Fibroblast of mammary gland (primary cell): Measurements from ENCODE around the gene CDKL1.

Experiments
- DNase-seq: peaks from one replicate; pipeline ENCODE4 v3.0.0-alpha.2; 2010; ENCODE audit warnings: low read depth
- H3K4me3 ChIP-seq: 2 replicates; pipeline ENCODE4 v1.5.1; 2011; ENCODE audit warnings: low read depth, mild to moderate bottlenecking, low read length, moderate library complexity; ENCODE audit not compliant: control insufficient read depth
- CTCF ChIP-seq: conservative IDR thresholded peaks from 2 replicates; pipeline ENCODE4 v1.5.1; 2011; ENCODE audit warnings: low read depth, low read length, inconsistent platforms; ENCODE audit not compliant: control insufficient read depth, insufficient read depth

CDKL1 gene

DNA sequence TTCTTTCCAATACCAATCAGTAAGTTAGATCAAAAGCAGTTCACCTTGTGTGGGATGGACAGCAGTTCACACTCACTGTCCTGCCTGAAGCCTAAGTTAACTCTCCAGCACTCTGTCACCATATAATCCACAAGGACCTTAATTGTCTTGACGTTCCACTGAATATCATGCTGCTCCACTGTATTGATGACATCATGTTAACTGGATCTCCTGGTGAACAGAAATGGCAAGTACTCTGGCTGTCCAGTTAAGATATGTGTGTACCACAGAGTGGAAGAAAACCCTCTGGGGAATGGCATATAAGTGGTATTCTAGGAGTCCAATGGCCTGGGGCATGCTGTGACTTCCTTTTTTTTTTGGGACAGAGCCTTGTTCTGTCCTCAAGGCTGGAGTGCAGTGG lies 16.2 kb downstream of the CDKL1 start:
- DNase-seq: no peak
- H3K4me3 ChIP-seq: no peak overlapping the region
- no peak for TF ChIP-seq CTCF

DNA sequence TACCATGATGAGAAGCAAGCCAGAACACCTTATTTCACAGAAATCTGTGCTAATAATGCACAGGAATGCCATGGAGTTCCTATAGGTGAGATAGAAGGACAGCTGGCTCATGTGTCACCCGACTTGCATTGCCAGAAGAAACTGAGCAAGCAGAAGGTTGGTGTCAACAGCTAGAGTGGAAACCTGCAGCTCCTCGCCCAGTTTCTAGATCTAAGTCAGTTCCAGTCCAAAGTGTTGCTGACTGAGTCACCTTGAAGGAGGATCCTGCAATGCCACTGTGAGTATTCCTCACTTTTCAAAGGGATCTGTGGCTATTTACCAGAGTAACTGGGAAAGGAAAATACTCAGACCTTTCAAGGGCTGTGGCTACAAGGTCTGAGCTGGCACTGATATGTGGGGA lies 17.1 kb downstream of the CDKL1 start:
- DNase-seq: no peak
- H3K4me3 ChIP-seq: no peak overlapping the region
- TF ChIP-seq CTCF: no peak

DNA sequence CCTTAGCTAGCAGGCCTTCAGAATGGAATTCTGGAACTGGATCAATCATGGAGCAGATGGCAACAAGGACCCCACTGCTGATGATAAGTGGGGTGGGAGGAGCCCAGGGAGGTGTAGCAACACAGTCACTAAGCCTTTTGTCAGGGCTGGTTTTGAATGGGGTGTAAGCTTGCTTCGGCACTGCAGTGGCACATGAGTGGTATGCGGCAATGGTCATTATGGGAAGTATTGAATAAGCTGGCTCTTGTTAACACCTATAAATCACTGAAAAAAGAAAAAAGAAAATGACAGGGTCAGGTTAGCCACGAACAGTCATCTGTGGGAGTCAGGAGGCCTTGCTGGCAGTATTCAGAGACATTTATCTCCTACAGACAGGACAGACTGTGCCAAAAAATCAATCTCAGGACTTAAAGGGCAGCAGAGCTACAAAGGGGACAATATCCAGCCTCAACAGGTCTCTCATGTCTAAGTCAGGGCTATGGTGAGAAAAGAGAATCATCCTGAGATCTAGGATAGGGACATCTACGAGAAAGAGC lies 19.1 kb downstream of the CDKL1 start:
- DNase-seq: no peak
- no peak for TF ChIP-seq CTCF
- no peak overlapping the region for H3K4me3 ChIP-seq

- TF ChIP-seq CTCF: no peak
- no peak for DNase-seq
- no peak overlapping the region for H3K4me3 ChIP-seq
These were observed 20.9 kb downstream of the CDKL1 start for GRCh38 chr14:50375760-50376159.

- DNase-seq: no peak
- H3K4me3 ChIP-seq: no peak overlapping the region
- TF ChIP-seq CTCF: no peak
These were observed 22.7 kb downstream of the CDKL1 start for GRCh38 chr14:50373959-50374358.

DNA sequence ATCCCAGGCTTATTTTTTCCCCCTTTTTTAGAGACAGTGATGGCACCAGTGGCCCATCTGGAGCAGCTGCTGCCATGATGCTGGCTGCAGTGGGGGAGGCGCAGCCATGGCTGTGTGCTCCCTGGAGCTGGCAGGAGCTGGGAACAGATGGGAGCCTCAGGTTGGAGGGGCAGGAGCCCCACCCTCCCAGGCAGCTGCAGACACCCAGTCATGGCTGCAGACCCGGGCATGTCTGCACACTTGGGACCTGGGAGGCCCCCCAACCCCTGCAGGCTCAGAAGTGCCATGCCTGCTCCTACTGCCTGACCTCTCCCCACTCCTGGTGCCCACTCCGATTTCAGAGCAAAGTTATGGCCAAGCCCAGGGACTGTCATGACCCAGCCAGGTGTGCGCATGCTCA lies 25.1 kb downstream of the CDKL1 start:
- DNase-seq: no peak
- no peak overlapping the region for H3K4me3 ChIP-seq
- TF ChIP-seq CTCF: no peak

DNA sequence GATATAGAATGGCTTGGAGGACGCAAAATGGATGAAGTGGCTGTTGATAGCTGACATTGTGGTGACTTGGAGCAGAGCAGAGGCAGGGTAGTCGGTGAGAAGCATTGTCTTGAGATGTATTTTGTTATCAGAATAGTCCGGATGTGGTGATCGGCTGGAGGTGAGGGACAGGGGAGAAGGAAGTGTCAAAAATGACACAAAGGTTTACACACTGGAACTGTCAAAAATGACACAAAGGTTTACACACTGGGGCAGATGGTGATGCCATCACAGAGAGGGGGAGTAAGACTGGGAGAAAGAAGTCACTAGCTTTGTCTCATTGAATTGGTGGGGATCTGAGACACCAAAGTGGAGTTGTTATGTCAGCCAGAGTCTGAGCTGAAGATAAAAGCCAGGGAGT lies 30.1 kb downstream of the CDKL1 start:
- no peak for DNase-seq
- H3K4me3 ChIP-seq: no peak overlapping the region
- no peak for TF ChIP-seq CTCF
